Cardiac muscle cell (in vitro differentiated cells and primary cell): ENCODE results near the gene DHRSX. TPM values are rescaled to one million over a fixed set of nuclear protein-coding genes. Genes with fewer than 3 reads are reported as not detected.
A peak's percentile ranks its signal among the peaks of the same experiment; 100 is the strongest.
"Not testable (repeated sequence)": the region's sequence is repeated elsewhere in the genome, so short reads cannot be mapped to it uniquely, and the experiment has no call there.

ENCODE experiments used
- DNase-seq, 2 donors: peaks; one replicate each; pipeline versions ENCODE4 v3.0.0 to v3.0.0-alpha.2; 2010 to 2017; ENCODE audit warnings: low read depth in 1 of 2, low spot score in 1 of 2
- H3K27ac ChIP-seq: fragments of 200-600 bp; sonication (generic); 2 replicates; pipeline ENCODE4 v1.5.1; 2016
- H3K27me3 ChIP-seq: fragments of 200-600 bp; sonication (generic); 2 replicates; pipeline ENCODE4 v1.6.0; 2016; ENCODE audit warnings: control low read depth
- H3K36me3 ChIP-seq: fragments of 200-600 bp; sonication (generic); 2 replicates; pipeline ENCODE4 v1.5.1; 2016; ENCODE audit warnings: control low read depth
- H3K4me1 ChIP-seq: fragments of 200-600 bp; sonication (generic); 2 replicates; pipeline ENCODE4 v1.8.1; 2017; ENCODE audit warnings: low read depth, mild to moderate bottlenecking, mixed run types
- H3K4me3 ChIP-seq: fragments of 200-600 bp; sonication (generic); 2 replicates; pipeline ENCODE4 v1.5.1; 2016; ENCODE audit warnings: mild to moderate bottlenecking
- H3K9me3 ChIP-seq: fragments of 200-600 bp; sonication (generic); 2 replicates; pipeline ENCODE4 v1.5.1; 2017; ENCODE audit warnings: low read depth, mild to moderate bottlenecking, control low read depth
- polyA plus RNA-seq: library from polyadenylated mRNA; unstranded; fragments of >200 nt; fragmentation: Nextera tagmentation; extraction: Ambion mirVana; gene quantifications from 2 replicates; pipeline ENCODE4 v1.2.1, GENCODE V29; 2016
- total RNA-seq: library from RNA; depleted of rRNA; stranded (reverse); fragments of >200 nt; gene quantifications from 2 replicates; pipeline ENCODE4 v1.2.3, GENCODE V29; 2016
- TF ChIP-seq, protein P1 (sequence below): IDR thresholded peaks from 2 replicates; pipeline ENCODE4 v1.5.1; 2012; ENCODE audit warnings: low read depth, mild to moderate bottlenecking, low read length

DHRSX gene
- total and polyA plus RNA-seq, 2 experiments from 2014 or later = 20.4 to 33.4 TPM

DNA sequence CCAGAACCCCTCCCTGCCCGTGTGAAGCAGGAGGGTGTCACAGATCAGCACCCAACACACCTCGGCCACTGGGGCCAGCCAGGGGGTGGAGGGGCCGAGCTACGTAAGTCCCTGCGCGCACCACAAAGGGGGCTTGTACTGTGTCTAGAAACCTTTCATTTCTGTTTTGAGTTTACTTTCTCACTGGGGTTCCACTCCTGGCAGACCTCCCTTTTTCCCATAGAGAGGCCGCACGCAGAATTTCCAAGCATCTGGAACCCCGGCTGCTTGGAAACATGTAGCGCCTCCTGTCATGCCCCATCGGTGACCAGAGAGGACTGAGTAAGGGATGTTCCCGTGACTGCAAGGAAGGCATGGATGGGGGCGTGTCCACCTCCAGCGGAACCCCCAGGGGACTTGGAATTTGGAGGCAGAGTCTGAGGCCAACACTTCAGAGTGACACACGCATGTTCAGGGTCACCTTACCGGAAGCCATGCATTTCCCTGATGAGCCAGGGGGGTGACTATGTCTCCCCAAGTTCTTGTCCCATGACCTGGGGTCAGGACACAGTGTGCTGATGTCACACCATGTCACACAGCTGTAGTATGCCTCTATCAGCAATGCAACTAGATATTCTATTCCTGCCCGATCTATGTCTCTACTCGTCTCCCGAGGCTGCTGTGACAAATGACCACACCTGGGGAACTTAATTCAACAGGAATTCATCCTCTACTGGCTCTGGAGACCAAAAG is 105.3 kb downstream of the DHRSX start:
- no peak for DNase-seq
- Histone ChIP-seq H3K4me3 (no peak overlapping the region), H3K9me3 (no peaks in the 10 kb centered on the region), H3K36me3 (no peaks in the 10 kb centered on the region), H3K27me3 (no peaks in the 10 kb centered on the region), H3K27ac (no peak overlapping the region), H3K4me1 (no peaks in the 10 kb centered on the region)
- TF ChIP-seq, protein P1, sequence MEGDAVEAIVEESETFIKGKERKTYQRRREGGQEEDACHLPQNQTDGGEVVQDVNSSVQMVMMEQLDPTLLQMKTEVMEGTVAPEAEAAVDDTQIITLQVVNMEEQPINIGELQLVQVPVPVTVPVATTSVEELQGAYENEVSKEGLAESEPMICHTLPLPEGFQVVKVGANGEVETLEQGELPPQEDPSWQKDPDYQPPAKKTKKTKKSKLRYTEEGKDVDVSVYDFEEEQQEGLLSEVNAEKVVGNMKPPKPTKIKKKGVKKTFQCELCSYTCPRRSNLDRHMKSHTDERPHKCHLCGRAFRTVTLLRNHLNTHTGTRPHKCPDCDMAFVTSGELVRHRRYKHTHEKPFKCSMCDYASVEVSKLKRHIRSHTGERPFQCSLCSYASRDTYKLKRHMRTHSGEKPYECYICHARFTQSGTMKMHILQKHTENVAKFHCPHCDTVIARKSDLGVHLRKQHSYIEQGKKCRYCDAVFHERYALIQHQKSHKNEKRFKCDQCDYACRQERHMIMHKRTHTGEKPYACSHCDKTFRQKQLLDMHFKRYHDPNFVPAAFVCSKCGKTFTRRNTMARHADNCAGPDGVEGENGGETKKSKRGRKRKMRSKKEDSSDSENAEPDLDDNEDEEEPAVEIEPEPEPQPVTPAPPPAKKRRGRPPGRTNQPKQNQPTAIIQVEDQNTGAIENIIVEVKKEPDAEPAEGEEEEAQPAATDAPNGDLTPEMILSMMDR = no peak

DNA sequence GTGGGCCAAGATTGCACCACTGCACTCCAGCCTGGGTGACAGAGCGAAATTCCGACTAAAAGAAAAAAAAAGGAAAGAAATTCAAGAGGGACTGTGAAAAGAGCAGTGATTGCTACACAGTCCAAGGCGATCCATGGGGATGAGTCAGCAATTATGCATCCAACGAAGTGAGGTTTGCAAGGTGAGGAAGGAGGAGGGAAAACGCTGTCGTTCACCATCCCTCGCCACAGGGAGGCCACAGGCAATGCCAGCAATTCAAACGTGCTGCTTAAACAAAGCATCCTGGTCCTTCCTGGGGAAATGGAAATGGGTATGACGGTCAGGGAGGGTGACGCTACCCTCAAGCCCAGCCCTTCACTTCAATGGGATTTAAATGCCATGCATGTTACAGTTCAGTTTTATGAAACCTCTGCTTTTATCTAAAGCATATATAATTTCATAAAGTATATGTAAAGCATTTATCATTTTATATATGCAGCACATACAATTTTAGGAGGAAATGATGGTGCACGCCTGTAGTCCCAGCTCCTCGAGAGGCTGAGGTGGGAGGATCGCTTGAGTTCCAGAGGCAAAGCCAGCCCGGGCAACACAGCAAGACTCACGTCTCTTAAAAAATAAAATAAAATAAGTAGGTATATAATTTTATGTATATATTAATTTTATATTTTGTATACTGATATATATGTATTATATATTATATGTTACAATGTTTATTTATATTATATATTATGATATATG is 108.7 kb downstream of the DHRSX start:
- H3K27me3 ChIP-seq = no peaks in the 10 kb centered on the region
- TF ChIP-seq, protein P1 = peak; percentile 20
- no peak overlapping the region for H3K27ac ChIP-seq
- no peaks in the 10 kb centered on the region for H3K4me1 ChIP-seq
- no peaks in the 10 kb centered on the region for H3K9me3 ChIP-seq
- H3K4me3 ChIP-seq = no peak overlapping the region
- no peaks in the 10 kb centered on the region for H3K36me3 ChIP-seq
- DNase-seq = peak in 1 of 2 donors; percentile 93

DNA sequence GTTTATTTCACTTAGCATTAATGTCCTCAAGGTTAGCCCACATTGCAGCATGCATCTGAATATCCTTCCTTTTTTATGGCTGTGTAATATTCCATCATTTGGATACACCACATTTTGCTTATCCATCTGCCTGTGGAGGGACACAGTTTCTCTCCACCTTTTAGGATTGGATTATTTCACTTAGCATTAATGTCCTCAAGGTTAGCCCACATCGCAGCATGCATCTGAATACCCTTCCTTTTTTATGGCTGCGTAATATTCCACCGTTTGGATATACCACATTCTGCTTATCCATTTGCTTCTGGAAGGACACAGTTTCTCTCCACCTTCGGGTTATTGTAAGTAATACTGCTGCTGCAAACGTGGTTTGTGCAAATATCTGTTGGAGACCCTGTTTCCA is 110.0 kb downstream of the DHRSX start:
- no peak for DNase-seq
- no peaks in the 10 kb centered on the region for H3K9me3 ChIP-seq
- H3K4me1 ChIP-seq = no peaks in the 10 kb centered on the region
- H3K27me3 ChIP-seq = no peaks in the 10 kb centered on the region
- H3K4me3 ChIP-seq = no peak overlapping the region
- H3K27ac ChIP-seq = no peak overlapping the region
- no peaks in the 10 kb centered on the region for H3K36me3 ChIP-seq
- TF ChIP-seq, protein P1 = no peak

DNA sequence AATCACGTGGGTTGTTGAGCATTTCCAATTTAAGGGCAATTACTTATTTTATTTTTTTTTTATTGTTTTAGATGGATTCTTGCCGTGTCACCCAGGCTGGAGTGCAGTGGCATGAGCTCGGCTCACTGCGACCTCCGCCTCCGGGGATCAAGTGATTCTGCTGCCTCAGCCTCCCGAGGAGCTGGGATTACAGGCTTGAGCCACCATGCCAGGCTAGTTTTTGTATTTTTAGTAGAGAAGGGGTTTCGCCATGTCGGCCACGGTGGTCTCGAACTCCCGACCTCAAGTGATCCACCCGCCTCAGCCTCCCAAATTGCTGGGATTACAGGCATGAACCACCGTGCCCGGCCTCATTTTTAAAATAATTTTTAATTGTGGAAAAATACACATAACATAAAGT is 111.0 kb downstream of the DHRSX start:
- not testable (repeated sequence) for H3K36me3 ChIP-seq, H3K4me3 ChIP-seq, H3K4me1 ChIP-seq, DNase-seq, H3K27ac ChIP-seq, H3K27me3 ChIP-seq, H3K9me3 ChIP-seq

DNA sequence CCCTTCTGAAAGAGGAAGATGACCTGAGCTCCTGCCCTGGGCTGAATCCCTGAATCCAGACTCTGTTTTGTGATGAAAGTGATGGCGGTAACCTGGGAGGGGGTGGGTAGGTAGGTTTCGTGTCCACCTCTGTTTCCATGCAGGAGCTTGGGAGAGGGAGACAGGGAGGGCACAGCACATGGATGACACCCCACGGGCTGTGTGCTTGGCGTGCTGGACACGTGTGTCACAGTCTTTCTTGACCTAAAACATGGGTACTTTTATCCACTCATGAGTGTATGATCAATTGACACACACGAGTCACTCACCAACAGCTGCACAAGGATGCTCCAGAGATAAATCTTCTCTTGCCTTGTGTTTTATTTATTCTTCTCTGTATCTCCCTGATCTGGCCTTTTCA is 111.5 kb downstream of the DHRSX start:
- H3K27ac ChIP-seq = no peak overlapping the region
- H3K27me3 ChIP-seq = no peaks in the 10 kb centered on the region
- H3K36me3 ChIP-seq = no peaks in the 10 kb centered on the region
- DNase-seq = no peak
- H3K9me3 ChIP-seq = no peaks in the 10 kb centered on the region
- H3K4me3 ChIP-seq = no peak overlapping the region
- H3K4me1 ChIP-seq = no peaks in the 10 kb centered on the region
- TF ChIP-seq, protein P1 = no peak

DNA sequence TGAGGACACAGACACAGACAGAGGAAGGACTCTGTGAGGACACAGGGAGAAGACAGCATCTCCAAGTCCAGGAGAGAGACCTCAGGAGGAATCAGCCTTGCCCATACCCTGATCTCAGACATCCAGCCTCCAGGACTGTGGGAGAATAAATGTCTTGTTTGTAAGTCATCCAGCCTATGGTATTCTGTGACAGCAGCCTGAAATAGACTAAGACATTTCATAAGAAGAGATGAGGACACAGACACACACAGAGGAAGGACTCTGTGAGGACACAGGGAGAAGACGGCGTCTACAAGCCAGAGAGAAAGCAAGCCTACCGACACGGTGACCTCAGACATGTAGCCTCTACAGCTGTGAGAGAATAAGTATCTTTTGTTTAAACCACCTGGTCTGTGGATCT is 112.1 kb downstream of the DHRSX start:
- Histone ChIP-seq H3K4me1 (no peaks in the 10 kb centered on the region), H3K9me3 (no peaks in the 10 kb centered on the region), H3K36me3 (no peaks in the 10 kb centered on the region), H3K4me3 (no peak overlapping the region), H3K27ac (no peak overlapping the region), H3K27me3 (no peaks in the 10 kb centered on the region)
- DNase-seq = no peak
- TF ChIP-seq, protein P1 = no peak
